CD14-positive monocyte (primary cell): ENCODE results near the gene SUSD2. TPM values are rescaled to one million over a fixed set of nuclear protein-coding genes. Genes with fewer than 3 reads are reported as not detected.
"Not testable (repeated sequence)": the region's sequence is repeated elsewhere in the genome, so short reads cannot be mapped to it uniquely, and the experiment has no call there.

ENCODE experiments used
- DNase-seq, 3 donors: peaks; one replicate each; pipeline ENCODE4 v3.0.0-alpha.2; 2011 to 2022
- H2AFZ ChIP-seq: 2 replicates; pipeline ENCODE4 v1.6.0; 2012; ENCODE audit warnings: mild to moderate bottlenecking, low read depth, low read length, inconsistent platforms; ENCODE audit not compliant: insufficient read depth, poor library complexity, severe bottlenecking
- H3K27ac ChIP-seq, 2 donors: 1 replicate in 1 of 2; 2 replicates in 1 of 2; pipeline ENCODE4 v1.5.1; 2012 to 2013; ENCODE audit warnings: low read length in 2 of 2, control low read depth in 1 of 2, inconsistent platforms in 1 of 2, low read depth in 1 of 2, mild to moderate bottlenecking in 1 of 2
- H3K27me3 ChIP-seq, 2 donors: one replicate each; pipeline versions ENCODE4 v1.6.0 to v1.6.1; 2011 to 2013; ENCODE audit warnings: low read length in 2 of 2; ENCODE audit not compliant: control insufficient read depth in 2 of 2, insufficient read depth in 2 of 2
- H3K36me3 ChIP-seq, 2 donors: replicated peaks in 1 of 2; 1 replicate in 1 of 2; 2 replicates in 1 of 2; pipeline versions ENCODE4 v1.5.1 to v1.6.1; 2012 to 2013; ENCODE audit warnings: low read length in 2 of 2, control low read depth in 1 of 2, inconsistent platforms in 1 of 2, mild to moderate bottlenecking in 1 of 2; ENCODE audit not compliant: insufficient read depth in 2 of 2, control insufficient read depth in 1 of 2
- H3K4me1 ChIP-seq, 2 donors: 1 replicate in 1 of 2; 2 replicates in 1 of 2; pipeline versions ENCODE4 v1.5.1 to v1.6.1; 2012 to 2013; ENCODE audit warnings: low read length in 2 of 2, control low read depth in 1 of 2, inconsistent platforms in 1 of 2, mild to moderate bottlenecking in 1 of 2, moderate library complexity in 1 of 2; ENCODE audit not compliant: insufficient read depth in 2 of 2, control insufficient read depth in 1 of 2
- H3K4me2 ChIP-seq: replicated peaks from 2 replicates; pipeline ENCODE3; 2012; ENCODE audit warnings: low read length, moderate library complexity, mild to moderate bottlenecking; ENCODE audit not compliant: poor library complexity, severe bottlenecking; ENCODE audit errors: extremely low read depth
- H3K4me3 ChIP-seq, 3 experiments: fragments of 200-600 bp in 1 of 3; sonication (generic) in 1 of 3; replicated peaks in 1 of 3; 1 replicate in 2 of 3; 2 replicates in 1 of 3; pipeline ENCODE4 v1.5.1; 2011 to 2013; ENCODE audit warnings: low read length in 3 of 3, mild to moderate bottlenecking in 3 of 3, control low read depth in 2 of 3, low read depth in 2 of 3, inconsistent platforms in 1 of 3, moderate library complexity in 1 of 3
- H3K79me2 ChIP-seq: 2 replicates; pipeline ENCODE4 v1.6.0; 2012; ENCODE audit warnings: mild to moderate bottlenecking, control low read depth, inconsistent platforms, low read length, moderate library complexity; ENCODE audit not compliant: insufficient read depth
- H3K9ac ChIP-seq: 2 replicates; pipeline ENCODE4 v1.6.0; 2017; ENCODE audit warnings: low read length, mild to moderate bottlenecking; ENCODE audit not compliant: insufficient read depth, poor library complexity, severe bottlenecking
- H3K9me3 ChIP-seq, 2 donors: replicated peaks in 1 of 2; 1 replicate in 1 of 2; 2 replicates in 1 of 2; pipeline versions ENCODE4 v1.5.1 to v1.6.1; 2012 to 2013; ENCODE audit warnings: low read length in 2 of 2, control low read depth in 1 of 2; ENCODE audit not compliant: control insufficient read depth in 1 of 2, insufficient read depth in 1 of 2
- H4K20me1 ChIP-seq: 2 replicates; pipeline ENCODE4 v1.6.0; 2012; ENCODE audit warnings: mild to moderate bottlenecking, low read length, control low read depth, moderate library complexity; ENCODE audit not compliant: insufficient read depth
- H3K27ac Mint-ChIP-seq, 7 donors: one replicate each; pipeline ENCODE4 v1.8.0; 2020; ENCODE audit warnings: mild to moderate bottlenecking in 7 of 7, mixed read lengths in 7 of 7, moderate library complexity in 6 of 7, inconsistent platforms in 2 of 7
- H3K27me3 Mint-ChIP-seq, 3 donors: one replicate each; pipeline ENCODE4 v1.8.0; 2021 to 2022; ENCODE audit warnings: low read depth in 3 of 3, mild to moderate bottlenecking in 3 of 3, mixed read lengths in 3 of 3, moderate library complexity in 3 of 3, inconsistent platforms in 1 of 3
- H3K36me3 Mint-ChIP-seq, 2 donors: one replicate each; pipeline ENCODE4 v1.8.0; 2020; ENCODE audit warnings: mixed read lengths in 2 of 2, inconsistent platforms in 1 of 2, mild to moderate bottlenecking in 1 of 2
- H3K4me1 Mint-ChIP-seq: one replicate; pipeline ENCODE4 v1.8.0; 2020; ENCODE audit warnings: mild to moderate bottlenecking, mixed read lengths
- H3K4me3 Mint-ChIP-seq, 2 donors: one replicate each; pipeline ENCODE4 v1.8.0; 2020; ENCODE audit warnings: mild to moderate bottlenecking in 2 of 2, mixed read lengths in 2 of 2, moderate library complexity in 1 of 2
- H3K9me3 Mint-ChIP-seq, 7 donors: one replicate each; pipeline ENCODE4 v1.8.0; 2020 to 2022; ENCODE audit warnings: mixed read lengths in 7 of 7, mild to moderate bottlenecking in 6 of 7, moderate library complexity in 6 of 7, inconsistent platforms in 2 of 7
- WGBS: methylation state at CpG from one replicate; pipeline ENCODE4 v1.1.5; 2013; ENCODE audit warnings: missing lambda C conversion rate; ENCODE audit not compliant: insufficient coverage; 5-methylcytosine and 5-hydroxymethylcytosine counted together
- intact Hi-C, 2 donors: fragments of 100-400 bp; cut with micrococcal nuclease; formaldehyde crosslinking; loops; one replicate each; pipeline versions ENCODE4 v1.15.0 to v1.15.1; 2023
- polyA plus RNA-seq, 3 donors: library from polyadenylated mRNA; depleted of rRNA in 1 of 3; unstranded in 2 of 3; stranded (reverse) in 1 of 3; fragments of 300-500 nt in 2 of 3; fragments of >200 nt in 1 of 3; fragmentation: Illumina TruSeq in 2 of 3; gene quantifications; 1 replicate in 2 of 3; 2 replicates in 1 of 3; pipeline ENCODE4 v1.2.3, GENCODE V29; 2012 to 2021
- TF ChIP-seq, protein P1 (sequence below): fragments of 200-600 bp; IDR thresholded peaks from one replicate; pipeline ENCODE4 v1.8.0; 2022; ENCODE audit warnings: antibody characterized with exemption, mild to moderate bottlenecking

SUSD2 gene
- polyA plus RNA-seq, 3 donors, result 0.56 TPM; not detected in 2

DNA sequence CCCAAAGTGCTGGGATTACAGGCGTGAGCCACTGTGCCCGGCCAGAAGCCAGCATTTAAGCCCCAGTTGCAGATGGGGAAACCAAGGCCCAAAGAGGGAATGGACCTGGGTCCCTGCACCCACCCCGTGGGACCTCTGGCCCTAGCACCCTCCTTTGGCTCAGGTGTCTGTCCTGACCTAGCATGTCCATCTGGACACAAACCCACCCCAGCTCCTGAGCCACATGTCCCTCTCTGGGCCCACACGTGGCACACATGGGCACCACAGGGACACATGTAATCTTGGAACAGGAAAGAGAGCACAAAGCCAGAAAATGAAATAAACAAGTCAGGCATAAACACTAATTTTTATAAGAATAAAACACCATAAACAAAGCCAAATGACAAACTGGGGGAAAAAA lies 54.0 kb downstream of the SUSD2 start:
- H3K27me3 Mint-ChIP-seq, result peaks cover 0 to 3% (median 0%) of the 10 kb centered on the region in 3 donors
- WGBS, result 93% methylated on average over 3 of the region's 4 CpGs
- H3K36me3 ChIP-seq, result no peaks in the 10 kb centered on the region
- H3K4me3 ChIP-seq, result no peak overlapping the region
- TF ChIP-seq, protein P1, sequence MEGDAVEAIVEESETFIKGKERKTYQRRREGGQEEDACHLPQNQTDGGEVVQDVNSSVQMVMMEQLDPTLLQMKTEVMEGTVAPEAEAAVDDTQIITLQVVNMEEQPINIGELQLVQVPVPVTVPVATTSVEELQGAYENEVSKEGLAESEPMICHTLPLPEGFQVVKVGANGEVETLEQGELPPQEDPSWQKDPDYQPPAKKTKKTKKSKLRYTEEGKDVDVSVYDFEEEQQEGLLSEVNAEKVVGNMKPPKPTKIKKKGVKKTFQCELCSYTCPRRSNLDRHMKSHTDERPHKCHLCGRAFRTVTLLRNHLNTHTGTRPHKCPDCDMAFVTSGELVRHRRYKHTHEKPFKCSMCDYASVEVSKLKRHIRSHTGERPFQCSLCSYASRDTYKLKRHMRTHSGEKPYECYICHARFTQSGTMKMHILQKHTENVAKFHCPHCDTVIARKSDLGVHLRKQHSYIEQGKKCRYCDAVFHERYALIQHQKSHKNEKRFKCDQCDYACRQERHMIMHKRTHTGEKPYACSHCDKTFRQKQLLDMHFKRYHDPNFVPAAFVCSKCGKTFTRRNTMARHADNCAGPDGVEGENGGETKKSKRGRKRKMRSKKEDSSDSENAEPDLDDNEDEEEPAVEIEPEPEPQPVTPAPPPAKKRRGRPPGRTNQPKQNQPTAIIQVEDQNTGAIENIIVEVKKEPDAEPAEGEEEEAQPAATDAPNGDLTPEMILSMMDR, result no peak
- intact Hi-C loops, result no loop called here
- H3K4me3 Mint-ChIP-seq, result no peak overlapping the region
- no peaks in the 10 kb centered on the region for H3K79me2 ChIP-seq
- DNase-seq, result no peak
- H3K9me3 Mint-ChIP-seq, result peaks cover 0 to 6% (median 1%) of the 10 kb centered on the region in 7 donors
- peaks cover 1 to 2% of the 10 kb centered on the region in 2 donors for H3K4me1 ChIP-seq
- H3K4me1 Mint-ChIP-seq, result peaks cover 4% of the 10 kb centered on the region
- H4K20me1 ChIP-seq, result no peaks in the 10 kb centered on the region
- no peak overlapping the region for H2AFZ ChIP-seq
- no peaks in the 10 kb centered on the region for H3K9me3 ChIP-seq
- no peak overlapping the region for H3K4me2 ChIP-seq
- H3K36me3 Mint-ChIP-seq, result no peaks in the 10 kb centered on the region
- H3K27ac Mint-ChIP-seq, result peak overlapping the region in 2 of 7 donors; percentile 28 to 68
- H3K9ac ChIP-seq, result no peak overlapping the region
- no peaks in the 10 kb centered on the region for H3K27me3 ChIP-seq
- H3K27ac ChIP-seq, result no peak overlapping the region

- intact Hi-C loops, result no loop called here
- H3K4me2 ChIP-seq, result no peak overlapping the region
- no CpG with 5 or more reads among the region's 4 CpGs for WGBS
- peaks cover 16% of the 10 kb centered on the region for H3K4me1 Mint-ChIP-seq
- TF ChIP-seq, protein P1, result no peak
- H3K27ac Mint-ChIP-seq, result peak overlapping the region in 2 of 7 donors; percentile 35 to 36
- no peak overlapping the region for H2AFZ ChIP-seq
- H3K9me3 Mint-ChIP-seq, result peaks cover 0 to 6% (median 1%) of the 10 kb centered on the region in 7 donors
- no peaks in the 10 kb centered on the region for H3K36me3 ChIP-seq
- no peak overlapping the region for H3K4me3 Mint-ChIP-seq
- H3K36me3 Mint-ChIP-seq, result no peaks in the 10 kb centered on the region
- no peak overlapping the region for H3K27ac ChIP-seq
- peaks cover 0 to 3% (median 0%) of the 10 kb centered on the region in 3 donors for H3K27me3 Mint-ChIP-seq
- DNase-seq, result no peak
- no peak overlapping the region for H3K4me3 ChIP-seq
- peaks cover 12% of the 10 kb centered on the region in 2 donors for H3K4me1 ChIP-seq
- no peaks in the 10 kb centered on the region for H4K20me1 ChIP-seq
- no peaks in the 10 kb centered on the region for H3K9me3 ChIP-seq
- H3K27me3 ChIP-seq, result no peaks in the 10 kb centered on the region
- H3K9ac ChIP-seq, result no peak overlapping the region
- H3K79me2 ChIP-seq, result no peaks in the 10 kb centered on the region
Measured at GRCh38 chr22:24236656-24237055, 55.4 kb downstream of the SUSD2 start.

DNA sequence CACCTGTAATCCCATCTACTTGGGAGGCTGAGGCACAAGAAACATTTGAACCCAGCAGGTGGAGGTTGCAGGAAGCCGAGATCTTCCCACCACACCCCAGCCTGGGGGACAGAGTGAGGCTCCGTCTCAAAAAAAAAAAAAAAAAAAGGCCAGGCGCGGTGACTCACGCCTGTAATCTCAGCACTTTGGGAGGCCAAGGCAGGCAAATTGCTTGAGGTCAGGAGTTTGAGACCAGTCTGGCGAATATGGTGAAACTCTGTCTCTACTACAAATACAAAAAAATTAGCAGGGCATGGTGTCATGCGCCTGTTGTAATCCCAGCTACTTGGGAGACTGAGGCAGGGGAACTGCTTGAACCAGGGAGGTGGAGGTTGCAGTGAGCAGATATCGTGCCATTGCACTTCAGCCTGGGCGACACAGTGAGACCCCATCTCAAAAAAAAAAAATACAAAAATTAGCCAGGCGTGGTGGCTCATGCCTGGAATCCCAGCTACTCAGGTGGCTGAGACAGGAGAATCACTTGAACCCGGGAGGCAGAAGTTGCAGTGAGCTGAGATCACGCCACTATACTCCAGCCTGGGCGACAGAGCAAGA lies 56.9 kb downstream of the SUSD2 start:
- H3K4me3 ChIP-seq, DNase-seq, H4K20me1 ChIP-seq, H3K4me2 ChIP-seq, H3K4me3 Mint-ChIP-seq, H3K36me3 ChIP-seq, H3K36me3 Mint-ChIP-seq, H3K9ac ChIP-seq, H3K27ac ChIP-seq, H2AFZ ChIP-seq, H3K27me3 Mint-ChIP-seq, H3K27ac Mint-ChIP-seq, H3K9me3 ChIP-seq, H3K9me3 Mint-ChIP-seq, intact Hi-C loops, H3K27me3 ChIP-seq, H3K79me2 ChIP-seq: not testable (repeated sequence)
- H3K4me1 Mint-ChIP-seq, result peaks cover 30% of the 10 kb centered on the region
- WGBS, result 83% methylated on average over 3 of the region's 13 CpGs
- peaks cover 25% of the 10 kb centered on the region in 2 donors for H3K4me1 ChIP-seq
